Astrocyte of the spinal cord (primary cell): Measurements from ENCODE around the gene BMERB1.

Experiments
- DNase-seq: peaks from one replicate; pipeline ENCODE4 v3.0.0; 2011; ENCODE audit warnings: low read depth, low spot score
- H3K4me3 ChIP-seq: 2 replicates; pipeline ENCODE4 v1.5.1; 2011; ENCODE audit warnings: low read depth, mild to moderate bottlenecking, low read length, moderate library complexity
- in situ Hi-C: cut with HindIII; loops from 2 replicates; pipeline ENCODE4 v1.10.0; 2017; ENCODE audit warnings: low sequenced_read_pairs
- TF ChIP-seq, protein P1 (sequence below): IDR thresholded peaks from 2 replicates; pipeline ENCODE4 v1.5.1; 2012; ENCODE audit warnings: low read depth, mild to moderate bottlenecking, low read length, inconsistent platforms

Gene BMERB1

DNA sequence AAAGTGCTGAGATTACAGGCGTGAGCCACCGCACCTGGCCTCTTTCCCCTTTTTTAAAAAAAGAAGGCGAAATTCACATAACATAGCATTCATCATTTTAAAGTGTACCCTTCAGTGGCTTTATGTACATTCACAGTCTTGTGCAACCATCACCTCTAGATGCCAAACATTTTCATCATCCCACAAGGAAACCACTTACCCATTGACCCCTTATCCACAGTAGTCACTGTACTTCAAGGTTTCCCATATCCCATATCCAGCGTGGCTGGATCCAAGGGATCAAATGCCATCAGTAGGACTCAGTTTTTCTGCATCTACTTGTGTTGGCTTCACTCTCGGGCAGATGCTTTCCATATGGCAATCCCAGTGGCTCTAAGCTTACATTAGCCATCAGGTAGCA is 50.3 kb downstream of the BMERB1 start:
- TF ChIP-seq, protein P1, sequence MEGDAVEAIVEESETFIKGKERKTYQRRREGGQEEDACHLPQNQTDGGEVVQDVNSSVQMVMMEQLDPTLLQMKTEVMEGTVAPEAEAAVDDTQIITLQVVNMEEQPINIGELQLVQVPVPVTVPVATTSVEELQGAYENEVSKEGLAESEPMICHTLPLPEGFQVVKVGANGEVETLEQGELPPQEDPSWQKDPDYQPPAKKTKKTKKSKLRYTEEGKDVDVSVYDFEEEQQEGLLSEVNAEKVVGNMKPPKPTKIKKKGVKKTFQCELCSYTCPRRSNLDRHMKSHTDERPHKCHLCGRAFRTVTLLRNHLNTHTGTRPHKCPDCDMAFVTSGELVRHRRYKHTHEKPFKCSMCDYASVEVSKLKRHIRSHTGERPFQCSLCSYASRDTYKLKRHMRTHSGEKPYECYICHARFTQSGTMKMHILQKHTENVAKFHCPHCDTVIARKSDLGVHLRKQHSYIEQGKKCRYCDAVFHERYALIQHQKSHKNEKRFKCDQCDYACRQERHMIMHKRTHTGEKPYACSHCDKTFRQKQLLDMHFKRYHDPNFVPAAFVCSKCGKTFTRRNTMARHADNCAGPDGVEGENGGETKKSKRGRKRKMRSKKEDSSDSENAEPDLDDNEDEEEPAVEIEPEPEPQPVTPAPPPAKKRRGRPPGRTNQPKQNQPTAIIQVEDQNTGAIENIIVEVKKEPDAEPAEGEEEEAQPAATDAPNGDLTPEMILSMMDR = no peak
- in situ Hi-C loops = no loop called here
- H3K4me3 ChIP-seq = no peak overlapping the region
- DNase-seq = no peak

DNA sequence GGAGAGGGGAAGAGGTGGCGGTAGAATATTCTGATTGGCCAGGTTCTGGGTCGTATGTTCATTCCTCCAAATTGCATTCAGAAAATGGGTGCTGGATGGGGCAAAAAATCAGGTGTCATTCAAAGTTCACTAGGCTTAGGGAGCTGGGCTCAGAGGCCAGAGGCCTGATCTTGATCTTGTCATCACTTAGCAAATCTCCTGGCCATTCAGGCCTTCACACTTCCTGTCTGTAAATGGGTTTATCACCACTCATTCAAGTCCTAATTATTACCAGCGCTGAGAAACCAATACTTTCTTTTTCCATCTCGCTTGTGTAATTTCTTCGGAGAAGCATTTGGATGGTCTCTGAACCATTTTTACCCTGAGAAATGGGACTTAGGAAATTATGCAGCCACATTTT is 50.8 kb downstream of the BMERB1 start:
- TF ChIP-seq, protein P1 = no peak
- in situ Hi-C loops = no loop called here
- no peak for DNase-seq
- H3K4me3 ChIP-seq = no peak overlapping the region

DNA sequence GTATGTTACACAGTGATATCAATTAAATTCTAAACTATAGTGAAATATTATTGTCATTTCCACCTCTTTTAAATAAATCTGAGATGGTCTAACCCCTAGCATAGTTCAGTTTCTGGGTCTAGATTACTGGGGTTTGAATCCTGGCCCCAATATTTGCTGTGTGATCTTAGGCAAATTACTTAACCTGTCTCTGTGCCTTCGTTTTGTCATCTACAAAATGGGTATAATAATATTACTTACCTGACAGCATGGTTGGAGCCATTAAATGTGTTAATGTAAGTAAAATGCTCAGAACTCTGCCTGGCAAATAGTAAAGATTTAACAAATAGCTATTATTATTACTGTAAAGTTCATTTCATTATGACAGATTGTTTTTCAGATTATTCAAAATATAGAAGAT is 52.3 kb downstream of the BMERB1 start:
- TF ChIP-seq, protein P1 = no peak
- no peak overlapping the region for H3K4me3 ChIP-seq
- DNase-seq = no peak
- in situ Hi-C loops = no loop called here

DNA sequence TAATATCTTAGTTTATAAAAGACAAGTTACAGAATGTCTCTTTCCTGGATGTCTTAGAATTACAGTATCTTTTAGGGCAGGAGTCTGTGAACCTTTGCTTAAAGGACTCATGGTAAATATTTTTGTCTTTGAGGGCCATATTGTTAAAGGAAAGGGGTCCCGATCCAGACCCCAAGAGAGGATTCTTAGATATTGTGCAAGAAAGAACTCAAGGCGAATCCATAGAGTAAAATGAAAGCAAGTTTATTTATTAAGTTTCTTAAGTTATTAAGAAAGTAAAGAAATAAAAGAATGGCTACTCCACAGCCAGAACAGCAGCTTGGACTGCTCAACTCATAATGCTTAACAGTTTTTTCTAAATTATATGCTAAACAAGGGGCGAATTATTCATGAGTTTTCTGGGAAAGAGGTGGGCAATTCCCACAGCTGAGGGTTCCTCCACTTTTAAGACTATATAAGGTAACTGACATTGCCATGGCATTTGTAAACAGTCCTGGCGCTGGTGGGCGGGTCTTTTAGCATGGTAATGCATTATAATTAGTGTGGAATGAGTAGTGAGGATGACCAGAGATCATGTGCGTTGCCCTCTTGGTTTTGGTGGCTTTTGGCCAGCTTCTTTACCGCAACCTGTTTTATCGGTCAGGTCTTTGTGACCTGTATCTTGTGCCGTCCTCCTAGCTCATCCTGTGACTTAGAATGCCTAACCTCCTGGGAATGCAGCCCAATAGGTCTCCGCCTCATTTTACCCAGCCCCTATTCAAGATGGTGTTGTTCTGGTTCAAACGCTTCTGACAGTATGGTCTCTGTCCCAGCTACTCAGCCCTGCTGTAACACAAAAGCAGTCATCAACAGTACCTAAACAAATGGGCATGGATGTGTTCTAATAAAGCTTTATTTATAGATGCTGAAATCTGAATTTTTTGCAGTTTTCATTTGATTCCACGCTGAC is 53.2 kb downstream of the BMERB1 start:
- no peak overlapping the region for H3K4me3 ChIP-seq
- TF ChIP-seq, protein P1 = no peak
- in situ Hi-C loops = no loop called here
- no peak for DNase-seq

DNA sequence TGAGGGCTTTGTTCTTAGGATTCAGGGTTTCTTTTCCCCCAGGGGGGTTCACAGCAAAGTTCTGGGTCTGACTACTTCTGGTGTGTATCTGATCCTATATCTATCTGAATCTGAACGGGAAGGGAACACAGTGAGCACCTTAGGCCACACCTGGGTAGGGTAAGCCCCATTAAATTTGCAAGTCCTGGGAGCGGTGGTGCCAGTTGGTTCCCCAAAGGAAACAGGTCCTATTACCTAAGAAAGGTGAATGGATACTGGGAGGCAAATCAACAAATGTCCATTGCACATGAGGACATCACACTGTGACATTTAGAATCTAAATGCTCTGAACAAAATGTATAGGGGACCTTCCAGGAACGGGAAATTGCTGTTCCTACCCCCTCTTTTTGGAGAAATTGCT is 54.6 kb downstream of the BMERB1 start:
- TF ChIP-seq, protein P1 = no peak
- in situ Hi-C loops = no loop called here
- no peak for DNase-seq
- H3K4me3 ChIP-seq = no peak overlapping the region

DNA sequence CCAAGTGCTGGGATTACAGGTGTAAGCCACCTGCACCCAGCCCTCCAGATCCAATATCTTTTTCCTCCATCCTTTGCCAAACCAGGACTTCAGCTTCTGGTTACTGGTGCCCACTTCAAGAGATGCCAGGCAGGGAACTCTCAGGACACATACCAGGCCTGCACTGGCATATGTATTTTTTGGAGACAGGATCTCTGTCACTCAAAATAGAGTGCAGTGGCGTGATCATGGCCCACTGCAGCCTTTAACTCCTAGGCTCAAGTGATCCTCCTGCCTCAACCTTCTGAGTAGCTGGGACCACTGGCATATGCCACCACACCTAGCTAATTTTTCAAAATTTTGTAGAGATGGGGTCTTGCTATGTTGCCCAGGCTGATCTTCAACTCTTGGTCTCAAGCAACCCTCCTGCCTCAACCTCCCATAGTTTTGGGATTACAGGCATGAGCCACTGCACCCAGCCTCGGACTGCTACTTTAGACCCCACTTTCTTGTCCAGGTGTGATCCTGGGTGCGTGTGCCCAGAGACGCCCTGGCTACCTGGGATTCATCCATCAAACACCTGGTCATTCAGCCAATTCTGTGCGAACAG is 55.8 kb downstream of the BMERB1 start:
- in situ Hi-C loops = no loop called here
- H3K4me3 ChIP-seq = no peak overlapping the region
- DNase-seq = no peak
- TF ChIP-seq, protein P1 = no peak
